BE2C (cell line): ENCODE results near the gene SSBP4.

Source experiments
- DNase-seq: peaks from one replicate; pipeline ENCODE4 v3.0.0-alpha.2; 2020
- H3K27me3 ChIP-seq: fragments of 250-450 bp; sonication (Bioruptor Pico); 2 replicates; pipeline ENCODE4 v1.5.1; 2020; ENCODE audit warnings: mild to moderate bottlenecking
- H3K36me3 ChIP-seq: fragments of 250-450 bp; sonication (Bioruptor Pico); 2 replicates; pipeline ENCODE4 v1.5.1; 2020; ENCODE audit warnings: mild to moderate bottlenecking
- H3K4me1 ChIP-seq: fragments of 250-450 bp; sonication (Bioruptor Pico); 2 replicates; pipeline ENCODE4 v1.5.1; 2020
- H3K4me3 ChIP-seq: 2 replicates; pipeline ENCODE4 v1.5.1; 2011; ENCODE audit warnings: low read depth, low read length
- H3K9me3 ChIP-seq: fragments of 250-450 bp; sonication (Bioruptor Pico); 2 replicates; pipeline ENCODE4 v1.5.1; 2020
- CTCF ChIP-seq: IDR thresholded peaks from 2 replicates; pipeline ENCODE4 v1.5.1; 2012; ENCODE audit warnings: mild to moderate bottlenecking, low read depth, low read length

Gene SSBP4

DNA sequence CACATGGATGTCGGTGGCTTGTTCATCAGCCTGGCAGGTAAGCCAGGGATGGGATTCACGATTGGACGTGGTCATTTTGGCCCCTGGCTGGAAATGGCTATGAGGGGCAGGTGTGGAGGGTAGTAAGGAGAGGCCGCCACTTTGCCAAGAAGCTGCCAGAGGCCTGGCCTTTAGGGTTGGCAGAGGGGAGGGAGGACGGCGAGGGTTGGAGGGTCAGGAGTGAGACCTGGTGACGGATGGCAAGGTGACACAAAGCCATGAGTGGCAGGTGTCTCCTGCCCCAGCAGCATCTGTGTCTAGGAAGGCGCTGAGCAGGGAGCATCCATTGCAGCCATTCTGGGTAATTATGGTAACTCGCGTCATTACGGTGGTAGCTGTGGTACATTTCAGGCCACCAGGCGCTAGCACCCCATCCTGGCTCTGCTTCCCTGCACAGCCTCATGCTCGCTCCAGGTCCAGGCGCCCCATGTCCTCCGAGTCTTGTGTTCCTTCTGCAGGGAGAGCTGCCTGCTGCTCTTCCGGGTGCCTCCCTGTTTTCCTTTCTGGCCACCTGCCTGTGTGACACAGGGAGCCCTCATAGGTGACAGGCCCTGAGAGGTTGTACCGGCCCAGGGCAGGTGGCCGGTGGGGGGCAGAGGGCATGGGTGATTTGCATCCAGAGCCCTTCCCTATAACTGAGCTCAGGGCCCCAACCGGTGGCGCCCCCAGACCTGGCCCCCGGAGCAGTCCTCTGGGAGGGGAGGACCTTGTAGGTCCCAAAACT is 4.2 kb downstream of the SSBP4 start:
- no peak for TF ChIP-seq CTCF
- Histone ChIP-seq H3K4me1 (peaks cover 13% of the 10 kb centered on the region), H3K36me3 (peaks cover 8% of the 10 kb centered on the region), H3K27me3 (no peaks in the 10 kb centered on the region), H3K4me3 (no peak overlapping the region), H3K9me3 (no peaks in the 10 kb centered on the region)
- DNase-seq = no peak

DNA sequence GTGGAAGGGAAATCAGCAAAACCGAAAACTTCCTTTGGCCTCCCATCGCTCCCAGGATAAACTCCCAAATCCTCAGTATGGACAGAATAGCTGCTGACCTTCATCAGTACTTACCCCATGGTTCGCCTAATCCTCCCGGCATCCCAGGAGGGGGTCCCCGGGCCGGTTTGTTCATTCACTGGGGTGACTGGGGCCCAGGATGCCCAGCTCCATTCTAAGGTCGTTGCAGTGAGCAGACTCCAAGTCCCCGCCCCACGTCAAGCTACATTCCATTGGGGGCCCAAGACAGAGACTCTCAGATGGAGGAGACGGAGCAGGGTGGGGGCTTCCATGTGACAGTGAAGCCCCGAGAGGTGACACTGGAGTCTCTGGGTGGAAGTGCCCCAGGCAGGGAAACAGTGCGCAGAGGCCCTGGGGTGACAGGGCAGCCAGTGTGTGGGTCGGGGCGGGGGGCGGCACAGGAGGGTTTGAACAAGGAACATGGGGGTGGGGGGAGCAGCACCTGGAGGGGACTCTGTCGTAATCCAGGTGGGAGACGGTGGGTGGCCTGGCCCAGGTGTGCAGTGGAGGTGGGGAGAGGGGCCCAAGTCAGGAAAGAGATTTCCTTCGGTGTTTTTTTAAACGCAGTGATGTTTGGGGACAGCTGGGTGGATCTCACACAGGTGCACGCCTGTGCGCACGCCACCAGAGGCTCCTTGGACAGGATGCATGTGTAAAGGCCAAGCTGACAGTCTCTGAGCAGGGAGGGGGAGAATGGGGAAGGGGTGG is 5.1 kb downstream of the SSBP4 start:
- TF ChIP-seq CTCF = no peak
- H3K4me1 ChIP-seq = peaks cover 13% of the 10 kb centered on the region
- DNase-seq = no peak

GRCh38 chr19:18424890-18425514 is 5.8 kb downstream of the SSBP4 start:
- no peaks in the 10 kb centered on the region for H3K27me3 ChIP-seq
- H3K36me3 ChIP-seq = peaks cover 8% of the 10 kb centered on the region
- no peak overlapping the region for H3K4me3 ChIP-seq
- H3K4me1 ChIP-seq = peaks cover 19% of the 10 kb centered on the region
- no peak for TF ChIP-seq CTCF
- peak; percentile 9 for DNase-seq
- H3K9me3 ChIP-seq = no peaks in the 10 kb centered on the region

More for the DNA sequence above, 5.1 kb downstream of the SSBP4 start:
- H3K9me3 ChIP-seq = no peaks in the 10 kb centered on the region
- H3K36me3 ChIP-seq = peaks cover 8% of the 10 kb centered on the region
- no peak overlapping the region for H3K4me3 ChIP-seq
- no peaks in the 10 kb centered on the region for H3K27me3 ChIP-seq

GRCh38 chr19:18425515-18426415 is 6.6 kb downstream of the SSBP4 start:
- H3K36me3 ChIP-seq = peaks cover 11% of the 10 kb centered on the region
- DNase-seq = peak; percentile 12

DNA sequence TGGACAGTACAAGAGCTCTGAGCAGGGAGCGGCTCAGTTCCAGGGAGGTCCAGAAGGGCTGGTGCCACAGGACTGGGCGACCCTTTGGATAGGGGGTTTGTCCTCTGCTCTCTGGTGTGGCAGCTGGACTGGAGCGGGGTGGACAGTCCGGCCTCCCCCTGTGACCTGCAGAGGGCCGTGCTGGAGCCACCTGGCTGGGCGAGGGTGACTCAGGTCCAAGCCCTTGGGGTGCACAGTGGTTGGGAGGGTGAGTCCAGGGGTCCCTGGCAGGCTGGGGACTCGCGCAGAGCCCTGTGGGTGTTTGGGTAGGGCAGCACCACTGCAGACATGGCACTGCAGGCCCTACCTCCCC is 7.2 kb downstream of the SSBP4 start:
- H3K4me1 ChIP-seq = peaks cover 22% of the 10 kb centered on the region
- DNase-seq = no peak
- H3K36me3 ChIP-seq = peaks cover 11% of the 10 kb centered on the region
- no peak for TF ChIP-seq CTCF
- no peak overlapping the region for H3K4me3 ChIP-seq
- H3K27me3 ChIP-seq = no peaks in the 10 kb centered on the region
- no peaks in the 10 kb centered on the region for H3K9me3 ChIP-seq

More at GRCh38 chr19:18425515-18426415, 6.6 kb downstream of the SSBP4 start:
- no peaks in the 10 kb centered on the region for H3K27me3 ChIP-seq
- no peaks in the 10 kb centered on the region for H3K9me3 ChIP-seq
- TF ChIP-seq CTCF = no peak
- H3K4me1 ChIP-seq = peaks cover 22% of the 10 kb centered on the region
- no peak overlapping the region for H3K4me3 ChIP-seq
